GM18505 (cell line): ENCODE data around the gene INTS14.

Experiments
- ATAC-seq: cut with Tn5 transposase; IDR thresholded peaks from one replicate; pipeline ENCODE4 v1.9.1; 2021; ENCODE audit not compliant: unreplicated experiment
- POLR2A ChIP-seq: IDR thresholded peaks from 4 replicates; pipeline ENCODE4 v1.6.1; 2011; ENCODE audit warnings: borderline replicate concordance; ENCODE audit not compliant: insufficient read depth, insufficient read length; ENCODE audit errors: extremely low read depth

Gene INTS14

GRCh38 chr15:65642594-65642993 lies 31.7 kb upstream of the INTS14 start:
- no peak for ATAC-seq
- no peak for TF ChIP-seq POLR2A

- ATAC-seq = no peak
- peak; percentile 8 for TF ChIP-seq POLR2A
Observed at GRCh38 chr15:65641768-65642475, 31.0 kb upstream of the INTS14 start.

GRCh38 chr15:65639509-65639908 lies 28.6 kb upstream of the INTS14 start:
- no peak for TF ChIP-seq POLR2A
- ATAC-seq = no peak

GRCh38 chr15:65638681-65639089 lies 27.8 kb upstream of the INTS14 start:
- no peak for ATAC-seq
- no peak for TF ChIP-seq POLR2A

- no peak for ATAC-seq
- no peak for TF ChIP-seq POLR2A
Observed at GRCh38 chr15:65638109-65638508, 27.2 kb upstream of the INTS14 start.

- ATAC-seq = no peak
- no peak for TF ChIP-seq POLR2A
Observed at GRCh38 chr15:65634356-65634755, 23.4 kb upstream of the INTS14 start.

- ATAC-seq = no peak
- no peak for TF ChIP-seq POLR2A
Observed at GRCh38 chr15:65633752-65634151, 22.8 kb upstream of the INTS14 start.

- no peak for ATAC-seq
- TF ChIP-seq POLR2A = no peak
Observed at GRCh38 chr15:65632780-65633375, 21.9 kb upstream of the INTS14 start.

- no peak for ATAC-seq
- TF ChIP-seq POLR2A = no peak
Observed at GRCh38 chr15:65631503-65631902, 20.6 kb upstream of the INTS14 start.

GRCh38 chr15:65630760-65631159 lies 19.8 kb upstream of the INTS14 start:
- TF ChIP-seq POLR2A = no peak
- no peak for ATAC-seq

- no peak for ATAC-seq
- no peak for TF ChIP-seq POLR2A
Observed at GRCh38 chr15:65629548-65629947, 18.6 kb upstream of the INTS14 start.

GRCh38 chr15:65626856-65627255 lies 15.9 kb upstream of the INTS14 start:
- no peak for TF ChIP-seq POLR2A
- no peak for ATAC-seq

- no peak for ATAC-seq
- no peak for TF ChIP-seq POLR2A
Observed at GRCh38 chr15:65623103-65623502, 12.2 kb upstream of the INTS14 start.

GRCh38 chr15:65621638-65622037 lies 10.7 kb upstream of the INTS14 start, which contains the start of gene SLC24A1:
Gene SLC24A1 (plus strand): TSS chr15:65621938. CDS start chr15:65624081, 2,143 bp downstream.
- no peak for ATAC-seq
- no peak for TF ChIP-seq POLR2A

- TF ChIP-seq POLR2A = no peak
- no peak for ATAC-seq
Observed at GRCh38 chr15:65620833-65621232, 9.9 kb upstream of the INTS14 start.

GRCh38 chr15:65619626-65620290 lies 8.8 kb upstream of the INTS14 start:
- TF ChIP-seq POLR2A = no peak
- no peak for ATAC-seq
